ENCODE data around the gene NUDCD3. TPM values are rescaled to one million over a fixed set of nuclear protein-coding genes. Genes with fewer than 3 reads are reported as not detected.

Gene NUDCD3
- total and polyA plus RNA-seq, 2 of the 8 experiments (the other 6 are each of a cell fraction or from before 2014, with no cell fraction given) = 35.2 to 93.7 TPM

DNA sequence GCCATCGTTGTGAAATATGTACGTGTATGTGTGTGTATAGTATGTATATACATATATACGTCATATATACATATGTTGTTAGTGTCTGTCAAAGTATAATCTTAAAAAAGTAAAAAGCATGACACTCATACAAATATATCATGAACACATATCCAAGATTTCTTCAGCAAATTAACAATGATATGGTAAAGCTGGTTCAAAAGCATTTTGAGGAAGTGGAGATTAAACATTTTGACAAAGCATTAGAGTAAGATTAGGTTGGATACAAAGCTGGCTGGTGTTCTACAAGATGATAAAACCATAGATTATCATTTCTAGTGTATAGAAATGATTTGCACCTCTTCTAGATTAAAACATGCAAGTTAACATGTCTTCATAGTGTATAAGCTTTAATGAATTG lies 771 bp upstream of the NUDCD3 start:
- Histone ChIP-seq H3K9me3 (ENCODE audit: insufficient read depth in 2 of 2, low read depth in 1 of 2, low read length in 1 of 2) (no peaks in the 10 kb centered on the region), H3K56ac (replicated peaks; ENCODE audit: insufficient read length, low read depth, low read length) (no peak overlapping the region), H3K4me3 (ENCODE audit: extremely low read depth in 1 of 4, insufficient read depth in 2 of 4, low read depth in 3 of 4, low read length in 4 of 4) (peak overlapping the region; percentile 91 to 96 (median 94)), H3K14ac (ENCODE audit: insufficient read length) (no peak overlapping the region), H2BK5ac (ENCODE audit: low read depth, low read length) (no peak overlapping the region; the same call in 1 of the 2 replicates), H4K8ac (ENCODE audit: extremely low read depth, insufficient read depth, low read length) (no peak overlapping the region), H3K4me2 (ENCODE audit: insufficient read depth in 1 of 2, low read depth in 2 of 2, low read length in 2 of 2) (peak overlapping the region; percentile 72 to 76), H3K27ac (ENCODE audit: low read depth, low read length) (peak overlapping the region; percentile 91; the same call in 1 of the 2 replicates), H3K4ac (replicated peaks; ENCODE audit: insufficient read length, low read depth, low read length) (no peak overlapping the region), H2AFZ (ENCODE audit: low read length) (peak overlapping the region; percentile 67; the same call in 1 of the 2 replicates), H3K36me3 (ENCODE audit: control insufficient read depth in 2 of 4, insufficient read depth in 4 of 4, low read length in 3 of 4) (no peaks in the 10 kb centered on the region), H4K20me1 (replicated peaks in 1 of 2; ENCODE audit: control insufficient read depth in 1 of 2, insufficient read depth in 2 of 2, low read length in 2 of 2) (peaks cover 4 to 6% of the 10 kb centered on the region in 2 experiments), H2AK5ac (ENCODE audit: low read depth, low read length) (no peak overlapping the region), H4K91ac (replicated peaks; ENCODE audit: insufficient read length, low read length) (no peak overlapping the region), H2BK20ac (ENCODE audit: low read length) (no peak overlapping the region), H3K23me2 (ENCODE audit: low read depth, low read length) (0 out of 2 replicates have a peak, but pooled peaks cover 7% of the 10 kb centered on the region), H3K9ac (replicated peaks in 1 of 4; ENCODE audit: extremely low read depth in 1 of 4, low read depth in 3 of 4, low read length in 3 of 4) (peak overlapping the region; percentile 58 to 94 (median 90); a peak in 6 of 7 replicates), H2BK15ac (ENCODE audit: low read length) (no peak overlapping the region), H3K79me2 (ENCODE audit: control insufficient read depth in 1 of 2, insufficient read depth in 2 of 2, low read length in 2 of 2) (peaks cover 9 to 35% of the 10 kb centered on the region in 2 experiments), H3K27me3 (replicated peaks in 1 of 4; ENCODE audit: control insufficient read depth in 3 of 4, extremely low read depth in 1 of 4, insufficient read depth in 3 of 4, low read length in 3 of 4) (no peaks in the 10 kb centered on the region), H4K5ac (ENCODE audit: insufficient read length, low read depth, low read length) (no peak overlapping the region), H3K4me1 (replicated peaks in 1 of 4; ENCODE audit: control insufficient read depth in 3 of 4, insufficient read depth in 4 of 4, low read length in 3 of 4) (peaks cover 0 to 5% (median 1%) of the 10 kb centered on the region in 4 experiments; a peak in 2 of 7 replicates), H2BK12ac (ENCODE audit: low read depth, low read length) (no peak overlapping the region), H3K23ac (ENCODE audit: insufficient read length) (no peak overlapping the region), H2BK120ac (replicated peaks; ENCODE audit: low read depth, low read length) (no peak overlapping the region), H3K18ac (ENCODE audit: extremely low read depth, low read length) (no peak overlapping the region), H3K79me1 (ENCODE audit: low read depth, low read length) (peaks cover 11% of the 10 kb centered on the region; the same call in 1 of the 2 replicates)
- ChIA-PET POLR2A (ENCODE audit: partially characterized antibody) (interaction anchor here (0.5 to 4.8 kb wide), 8 partner anchors 17 to 276 kb away, joined by 3 to 51 read pairs (median 4); partner anchors contain the start of gene TMED4), CTCF (ENCODE audit: partially characterized antibody) (interaction anchor here (1.7 to 6.5 kb wide), 2 partner anchors 74 to 183 kb away, joined by 4 to 30 read pairs; no protein-coding TSS in a partner anchor)
- FAIRE-seq (no peak), DNase-seq (ENCODE audit: low read depth in 1 of 2, low spot score in 2 of 2) (no peak)
- no peak for TF ChIP-seq SRF (IDR thresholded peaks at IDR 0.05; ENCODE audit: low read depth, low read length)
- no peak for TF ChIP-seq ATF2 (IDR thresholded peaks at IDR 0.05; ENCODE audit: low read length)
- TF ChIP-seq ZNF274 (IDR thresholded peaks at IDR 0.05; ENCODE audit: borderline replicate concordance, extremely low read depth, low read length) = no peak
- TF ChIP-seq, protein P1, sequence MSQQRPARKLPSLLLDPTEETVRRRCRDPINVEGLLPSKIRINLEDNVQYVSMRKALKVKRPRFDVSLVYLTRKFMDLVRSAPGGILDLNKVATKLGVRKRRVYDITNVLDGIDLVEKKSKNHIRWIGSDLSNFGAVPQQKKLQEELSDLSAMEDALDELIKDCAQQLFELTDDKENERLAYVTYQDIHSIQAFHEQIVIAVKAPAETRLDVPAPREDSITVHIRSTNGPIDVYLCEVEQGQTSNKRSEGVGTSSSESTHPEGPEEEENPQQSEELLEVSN (IDR thresholded peaks at IDR 0.05) = no peak
- no peak for TF ChIP-seq TAF1 (IDR thresholded peaks at IDR 0.05; ENCODE audit: low read depth, low read length)
- TF ChIP-seq, protein P2, sequence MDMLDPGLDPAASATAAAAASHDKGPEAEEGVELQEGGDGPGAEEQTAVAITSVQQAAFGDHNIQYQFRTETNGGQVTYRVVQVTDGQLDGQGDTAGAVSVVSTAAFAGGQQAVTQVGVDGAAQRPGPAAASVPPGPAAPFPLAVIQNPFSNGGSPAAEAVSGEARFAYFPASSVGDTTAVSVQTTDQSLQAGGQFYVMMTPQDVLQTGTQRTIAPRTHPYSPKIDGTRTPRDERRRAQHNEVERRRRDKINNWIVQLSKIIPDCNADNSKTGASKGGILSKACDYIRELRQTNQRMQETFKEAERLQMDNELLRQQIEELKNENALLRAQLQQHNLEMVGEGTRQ (IDR thresholded peaks at IDR 0.05; ENCODE audit: low read length) = no peak
- no peak for TF ChIP-seq SIX5 (IDR thresholded peaks at IDR 0.05; ENCODE audit: low read depth, low read length)
- TF ChIP-seq RFX5 (IDR thresholded peaks at IDR 0.05; ENCODE audit: borderline replicate concordance, low read depth, low read length) = no peak
- no peak for TF ChIP-seq CHD2 (IDR thresholded peaks at IDR 0.05; ENCODE audit: low read length)
- TF ChIP-seq SAP30 (IDR thresholded peaks at IDR 0.05; ENCODE audit: insufficient read depth, insufficient replicate concordance, low read length) = no peak
- 10% methylated on average over 3 of the region's 3 CpGs; no CpG with 5 or more reads in 1 of the 2 experiments for WGBS, 2 experiments (ENCODE audit: extremely low coverage in 1 of 2, insufficient coverage in 1 of 2, insufficient read length in 1 of 2, insufficient replicate concordance in 2 of 2, low coverage in 1 of 2, low lambda C conversion rate in 2 of 2, missing lambda C conversion rate in 1 of 2)

Measured in H1 (cell line).